WERI-Rb-1 (cell line): ENCODE results near the gene ADCY5.

Experiments used
- DNase-seq: peaks from one replicate; pipeline ENCODE4 v3.0.0-alpha.2; 2020
- H3K27ac ChIP-seq: fragments of 250-450 bp; sonication (Bioruptor Pico); 2 replicates; pipeline ENCODE4 v1.5.1; 2020; ENCODE audit warnings: mild to moderate bottlenecking, moderate library complexity
- H3K27me3 ChIP-seq: fragments of 250-450 bp; sonication (Bioruptor Pico); 2 replicates; pipeline ENCODE4 v1.5.1; 2021; ENCODE audit warnings: mild to moderate bottlenecking, low read depth, moderate library complexity; ENCODE audit not compliant: insufficient read depth, severe bottlenecking
- H3K36me3 ChIP-seq: fragments of 250-450 bp; sonication (Bioruptor Pico); 2 replicates; pipeline ENCODE4 v1.5.1; 2020; ENCODE audit warnings: mild to moderate bottlenecking, moderate library complexity
- H3K4me3 ChIP-seq: 2 replicates; pipeline ENCODE4 v1.5.1; 2011; ENCODE audit warnings: low read depth, mild to moderate bottlenecking, control low read depth, low read length
- H3K9me3 ChIP-seq: fragments of 250-450 bp; sonication (Bioruptor Pico); 2 replicates; pipeline ENCODE4 v1.5.1; 2021; ENCODE audit warnings: mild to moderate bottlenecking, moderate library complexity; ENCODE audit not compliant: severe bottlenecking
- TF ChIP-seq, protein P1 (sequence below): IDR thresholded peaks from 2 replicates; pipeline ENCODE4 v1.5.1; 2011; ENCODE audit warnings: low read depth, mild to moderate bottlenecking, control low read depth, inconsistent platforms, low read length

ADCY5 gene

DNA sequence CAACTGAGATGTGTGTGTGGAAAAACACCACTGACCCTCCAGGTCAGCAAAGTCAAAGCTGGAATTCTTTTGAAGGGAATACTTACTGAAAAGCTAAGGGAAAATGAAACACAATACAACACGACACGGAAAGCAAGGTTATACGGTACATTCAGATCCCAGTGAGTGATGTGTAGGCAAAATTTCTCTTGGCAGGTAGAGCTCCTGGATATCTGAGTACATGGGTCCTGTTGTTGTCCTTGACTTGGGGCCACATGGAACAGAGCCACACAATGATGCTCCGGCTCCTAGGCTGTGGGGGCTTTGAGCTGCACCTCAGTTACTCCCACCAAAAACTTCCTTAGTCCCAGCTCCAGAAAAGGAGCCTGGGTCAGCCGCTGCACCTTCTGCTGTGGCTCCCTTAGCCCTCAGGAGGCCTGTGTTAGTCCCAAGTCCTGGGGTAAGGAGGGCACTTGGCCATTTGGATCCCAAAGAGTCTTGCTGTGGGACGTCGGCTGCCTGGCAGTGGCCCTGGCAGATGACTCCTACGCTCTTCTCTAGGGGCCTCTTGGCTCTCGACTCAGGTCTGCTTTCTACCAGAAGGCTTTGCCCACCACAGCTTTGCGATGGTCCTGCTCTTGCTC, 95.6 kb downstream of the ADCY5 start:
- TF ChIP-seq, protein P1, sequence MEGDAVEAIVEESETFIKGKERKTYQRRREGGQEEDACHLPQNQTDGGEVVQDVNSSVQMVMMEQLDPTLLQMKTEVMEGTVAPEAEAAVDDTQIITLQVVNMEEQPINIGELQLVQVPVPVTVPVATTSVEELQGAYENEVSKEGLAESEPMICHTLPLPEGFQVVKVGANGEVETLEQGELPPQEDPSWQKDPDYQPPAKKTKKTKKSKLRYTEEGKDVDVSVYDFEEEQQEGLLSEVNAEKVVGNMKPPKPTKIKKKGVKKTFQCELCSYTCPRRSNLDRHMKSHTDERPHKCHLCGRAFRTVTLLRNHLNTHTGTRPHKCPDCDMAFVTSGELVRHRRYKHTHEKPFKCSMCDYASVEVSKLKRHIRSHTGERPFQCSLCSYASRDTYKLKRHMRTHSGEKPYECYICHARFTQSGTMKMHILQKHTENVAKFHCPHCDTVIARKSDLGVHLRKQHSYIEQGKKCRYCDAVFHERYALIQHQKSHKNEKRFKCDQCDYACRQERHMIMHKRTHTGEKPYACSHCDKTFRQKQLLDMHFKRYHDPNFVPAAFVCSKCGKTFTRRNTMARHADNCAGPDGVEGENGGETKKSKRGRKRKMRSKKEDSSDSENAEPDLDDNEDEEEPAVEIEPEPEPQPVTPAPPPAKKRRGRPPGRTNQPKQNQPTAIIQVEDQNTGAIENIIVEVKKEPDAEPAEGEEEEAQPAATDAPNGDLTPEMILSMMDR: no peak
- H3K36me3 ChIP-seq: no peaks in the 10 kb centered on the region
- no peak for DNase-seq
- H3K27me3 ChIP-seq: no peaks in the 10 kb centered on the region
- no peaks in the 10 kb centered on the region for H3K9me3 ChIP-seq
- H3K4me3 ChIP-seq: no peak overlapping the region
- H3K27ac ChIP-seq: no peak overlapping the region

- H3K9me3 ChIP-seq: no peaks in the 10 kb centered on the region
These were observed 96.7 kb downstream of the ADCY5 start for GRCh38 chr3:123352134-123352554.

DNA sequence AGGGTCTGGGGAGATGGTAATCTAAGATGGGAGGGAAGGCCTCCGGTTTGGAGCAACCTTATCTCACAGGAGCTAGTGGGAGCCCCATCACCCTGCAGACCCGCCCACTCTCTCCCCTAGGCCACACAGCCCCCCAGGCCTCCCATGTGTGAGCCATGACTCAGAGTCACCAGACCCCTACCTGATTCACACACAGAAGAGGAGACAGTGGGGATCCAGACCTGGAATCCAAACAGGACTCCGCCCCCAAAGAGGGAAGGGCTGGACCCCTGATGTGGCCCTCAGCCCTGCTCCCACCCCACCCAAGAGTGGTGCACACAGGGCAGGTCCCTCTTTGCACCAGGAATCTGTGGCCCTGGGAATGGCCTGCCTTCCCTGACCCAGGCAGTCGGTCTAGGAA, 97.4 kb downstream of the ADCY5 start:
- no peak for DNase-seq
- Histone ChIP-seq H3K27ac (no peak overlapping the region), H3K36me3 (no peaks in the 10 kb centered on the region), H3K27me3 (no peaks in the 10 kb centered on the region), H3K9me3 (no peaks in the 10 kb centered on the region), H3K4me3 (no peak overlapping the region)
- TF ChIP-seq, protein P1: no peak

More at GRCh38 chr3:123352134-123352554, 96.7 kb downstream of the ADCY5 start:
- Histone ChIP-seq H3K4me3 (no peak overlapping the region), H3K27me3 (no peaks in the 10 kb centered on the region), H3K36me3 (no peaks in the 10 kb centered on the region), H3K27ac (no peak overlapping the region)
- TF ChIP-seq, protein P1: no peak
- no peak for DNase-seq

DNA sequence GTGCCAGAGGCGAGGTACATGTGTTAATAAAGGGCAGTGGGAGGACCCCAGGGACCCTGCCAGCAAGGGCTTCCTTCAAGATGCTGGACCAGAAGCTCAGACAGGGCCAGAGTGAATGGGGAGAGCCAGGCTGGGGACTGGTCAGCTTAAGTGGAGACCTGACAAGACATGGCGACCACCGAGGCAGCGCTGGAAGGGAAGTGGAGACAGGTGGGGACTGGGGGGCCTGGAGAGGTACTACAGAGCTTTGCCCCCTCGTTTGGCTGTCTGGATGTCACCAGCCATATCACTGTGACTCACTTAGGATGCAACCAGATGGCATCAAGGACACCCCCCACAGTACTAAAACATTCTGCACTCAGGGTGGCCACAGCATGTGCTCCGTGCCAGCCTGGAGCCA, 97.9 kb downstream of the ADCY5 start:
- Histone ChIP-seq H3K9me3 (no peaks in the 10 kb centered on the region), H3K4me3 (no peak overlapping the region), H3K36me3 (no peaks in the 10 kb centered on the region), H3K27me3 (no peaks in the 10 kb centered on the region), H3K27ac (no peak overlapping the region)
- TF ChIP-seq, protein P1: no peak
- no peak for DNase-seq

DNA sequence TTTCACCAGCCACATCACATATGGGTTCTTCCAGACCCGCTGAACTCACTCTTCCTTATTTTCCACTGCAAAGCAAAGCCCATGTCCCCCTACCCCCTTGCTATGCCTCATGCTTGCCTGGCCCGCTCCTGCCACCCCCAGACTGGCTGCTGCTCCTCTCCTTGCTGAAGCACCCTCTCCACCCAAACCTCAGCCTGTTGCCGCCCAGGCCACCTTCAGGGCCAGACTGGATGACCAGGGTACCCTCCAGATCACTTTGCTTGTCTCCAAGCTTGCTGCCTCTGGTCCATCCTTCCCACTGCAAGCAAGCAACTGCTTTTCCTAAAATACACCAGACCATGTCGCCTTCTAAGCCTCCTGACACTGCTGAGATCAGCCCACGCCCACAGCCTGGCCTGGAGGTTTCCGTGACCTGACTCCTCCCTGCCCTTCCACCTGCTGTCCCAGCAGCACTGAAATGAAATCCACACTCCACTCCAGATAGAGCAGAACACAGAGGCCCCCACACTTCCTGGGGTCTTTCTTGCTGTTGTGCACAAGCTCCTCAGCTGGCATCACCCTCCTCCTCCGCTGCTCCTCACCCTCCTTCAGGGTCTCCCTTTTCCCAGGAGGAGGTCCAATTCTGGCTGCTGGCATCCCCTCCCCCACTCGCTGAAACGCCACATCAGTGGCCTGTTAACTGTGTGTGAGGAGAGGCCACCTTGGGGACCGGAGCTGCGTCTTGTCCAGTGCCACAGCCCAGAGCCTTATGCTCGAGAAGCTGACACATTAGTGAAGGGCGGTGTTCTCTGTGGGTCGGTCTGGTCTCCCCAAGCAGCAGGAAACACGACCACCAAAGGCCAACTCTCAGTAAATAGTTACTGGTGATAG, 99.1 kb downstream of the ADCY5 start:
- peak; percentile 37 for DNase-seq
- TF ChIP-seq, protein P1: no peak
- Histone ChIP-seq H3K27ac (peak overlapping the region; percentile 22; the same call in 1 of the 2 replicates), H3K4me3 (no peak overlapping the region), H3K36me3 (no peaks in the 10 kb centered on the region), H3K27me3 (no peaks in the 10 kb centered on the region), H3K9me3 (no peaks in the 10 kb centered on the region)
